Thyroid gland (tissue), 4 donors: ENCODE results near the gene LRMDA. TPM values are rescaled to one million over a fixed set of nuclear protein-coding genes. Genes with fewer than 3 reads are reported as not detected.
A peak's percentile ranks its signal among the peaks of the same experiment; 100 is the strongest.

Experiments used
- DNase-seq, 2 donors: peaks; one replicate each; pipeline ENCODE4 v3.0.0-alpha.2; 2019
- H3K27ac ChIP-seq, 3 donors: fragments of 200-600 bp; sonication (generic); 1 replicate in 2 of 3; 2 replicates in 1 of 3; pipeline ENCODE4 v1.5.1; 2016 to 2019; ENCODE audit warnings: mild to moderate bottlenecking in 1 of 3, moderate library complexity in 1 of 3
- H3K27me3 ChIP-seq: fragments of 200-600 bp; sonication (generic); one replicate; pipeline ENCODE4 v1.5.1; 2019
- H3K36me3 ChIP-seq, 2 donors: fragments of 200-600 bp; sonication (generic); one replicate each; pipeline ENCODE4 v1.5.1; 2016 to 2019
- H3K4me1 ChIP-seq, 2 donors: fragments of 200-600 bp; sonication (generic); one replicate each; pipeline ENCODE4 v1.5.1; 2017 to 2019
- H3K4me3 ChIP-seq, 3 donors: fragments of 200-600 bp; sonication (generic); replicated peaks in 1 of 3; 1 replicate in 2 of 3; 2 replicates in 1 of 3; pipeline ENCODE4 v1.5.1; 2016; ENCODE audit warnings: mild to moderate bottlenecking in 1 of 3
- H3K9me3 ChIP-seq: fragments of 200-600 bp; sonication (generic); one replicate; pipeline ENCODE4 v1.5.1; 2017
- CTCF ChIP-seq, 6 experiments: fragments of 200-600 bp in 3 of 6; fragments of 450-650 bp in 3 of 6; sonication (generic) in 3 of 6; IDR thresholded peaks; one replicate each; pipeline ENCODE4 v1.5.1; 2016 to 2019; ENCODE audit warnings: antibody characterized with exemption in 6 of 6, mild to moderate bottlenecking in 2 of 6, inconsistent platforms in 1 of 6, moderate library complexity in 1 of 6
- POLR2A ChIP-seq, 2 donors: fragments of 450-650 bp; IDR thresholded peaks; one replicate each; pipeline ENCODE4 v1.6.1; 2017; ENCODE audit warnings: antibody characterized with exemption in 2 of 2, mild to moderate bottlenecking in 2 of 2, moderate library complexity in 1 of 2
- WGBS, 2 donors: methylation state at CpG; one replicate each; pipeline ENCODE4 v1.1.5; 2017; 5-methylcytosine and 5-hydroxymethylcytosine counted together
- intact Hi-C: fragments of 100-400 bp; cut with DNase I; formaldehyde crosslinking; loops from one replicate; pipeline ENCODE4 v1.15.1; 2023
- total RNA-seq, 4 donors: library from RNA; depleted of rRNA; stranded (reverse); fragments of >200 nt; gene quantifications; one replicate each; pipeline ENCODE4 v1.2.3, GENCODE V29; 2016

The LRMDA gene
- total RNA-seq, 4 donors from 2014 or later, result 16.5 to 31.7 (median 23.2) TPM

- Histone ChIP-seq H3K27ac (no peak overlapping the region), H3K27me3 (no peaks in the 10 kb centered on the region), H3K4me1 (peaks cover 8 to 18% of the 10 kb centered on the region in 2 donors), H3K36me3 (no peaks in the 10 kb centered on the region), H3K9me3 (no peaks in the 10 kb centered on the region), H3K4me3 (no peak overlapping the region)
- WGBS, 2 donors, result 95 to 98% methylated on average over 6 of the region's 6 CpGs
- intact Hi-C loops, result loop anchor here (10.0 kb wide), 1 partner anchor 1148 kb away; no protein-coding TSS in a partner anchor
- TF ChIP-seq POLR2A (IDR thresholded peaks at IDR 0.05), result no peak
- TF ChIP-seq CTCF (IDR thresholded peaks at IDR 0.05), result no peak
- no peak for DNase-seq
These were observed 1111.0 kb downstream of the LRMDA start for GRCh38 chr10:76542307-76542930.

- 85 to 95% methylated on average over 4 of the region's 4 CpGs for WGBS, 2 donors
- no peak overlapping the region for H3K27ac ChIP-seq
- H3K27me3 ChIP-seq, result no peaks in the 10 kb centered on the region
- no peak overlapping the region for H3K4me3 ChIP-seq
- DNase-seq, result no peak
- TF ChIP-seq CTCF (IDR thresholded peaks at IDR 0.05), result no peak
- TF ChIP-seq POLR2A (IDR thresholded peaks at IDR 0.05), result no peak
- no peaks in the 10 kb centered on the region for H3K36me3 ChIP-seq
- peaks cover 8 to 18% of the 10 kb centered on the region in 2 donors for H3K4me1 ChIP-seq
- intact Hi-C loops, result loop anchor here (10.0 kb wide), 1 partner anchor 1149 kb away; no protein-coding TSS in a partner anchor
- H3K9me3 ChIP-seq, result no peaks in the 10 kb centered on the region
These were observed 1112.2 kb downstream of the LRMDA start for GRCh38 chr10:76543655-76544054.

- Histone ChIP-seq H3K27ac (no peak overlapping the region), H3K27me3 (no peaks in the 10 kb centered on the region), H3K9me3 (no peaks in the 10 kb centered on the region), H3K36me3 (no peaks in the 10 kb centered on the region), H3K4me3 (no peak overlapping the region), H3K4me1 (peaks cover 8 to 18% of the 10 kb centered on the region in 2 donors)
- intact Hi-C loops, result loop anchor here (10.0 kb wide), 1 partner anchor 1150 kb away; no protein-coding TSS in a partner anchor
- TF ChIP-seq CTCF (IDR thresholded peaks at IDR 0.05), result no peak
- TF ChIP-seq POLR2A (IDR thresholded peaks at IDR 0.05), result no peak
- WGBS, 2 donors, result 57 to 79% methylated on average over 1 of the region's 1 CpG
- no peak for DNase-seq
These were observed 1113.4 kb downstream of the LRMDA start for GRCh38 chr10:76544789-76545188.

- WGBS, 2 donors, result 39 to 40% methylated on average over 2 of the region's 2 CpGs
- TF ChIP-seq POLR2A (IDR thresholded peaks at IDR 0.05), result no peak
- peak in 1 of 6 experiments; percentile 23 for TF ChIP-seq CTCF (IDR thresholded peaks at IDR 0.05)
- intact Hi-C loops, result loop anchor here (10.0 kb wide), 1 partner anchor 1152 kb away; no protein-coding TSS in a partner anchor
- Histone ChIP-seq H3K36me3 (no peaks in the 10 kb centered on the region), H3K9me3 (no peaks in the 10 kb centered on the region), H3K27me3 (no peaks in the 10 kb centered on the region), H3K4me1 (peaks cover 8 to 14% of the 10 kb centered on the region in 2 donors), H3K27ac (peak overlapping the region in 2 of 3 donors; percentile 8 to 53), H3K4me3 (no peak overlapping the region)
- peak; percentile 60 to 63 for DNase-seq
These were observed 1115.0 kb downstream of the LRMDA start for GRCh38 chr10:76546411-76546810.

- whole genome bisulfite sequencing, 2 donors, result 11 to 28% methylated on average over 11 of the region's 11 CpGs
- peak; percentile 85 to 88 for DNase-seq
- intact Hi-C loops, result loop anchor here (10.0 kb wide), 1 partner anchor 1153 kb away; no protein-coding TSS in a partner anchor
- Histone ChIP-seq H3K9me3 (no peaks in the 10 kb centered on the region), H3K27me3 (no peaks in the 10 kb centered on the region), H3K4me1 (peaks cover 8 to 14% of the 10 kb centered on the region in 2 donors), H3K36me3 (no peaks in the 10 kb centered on the region), H3K4me3 (no peak overlapping the region), H3K27ac (no peak overlapping the region)
- no peak for TF ChIP-seq POLR2A (IDR thresholded peaks at IDR 0.05)
- TF ChIP-seq CTCF (IDR thresholded peaks at IDR 0.05), result peak; percentile 69 to 89 (median 78)
These were observed 1116.0 kb downstream of the LRMDA start for GRCh38 chr10:76547352-76547972.
